Type B pancreatic cell (in vitro differentiated cells): ENCODE data around the gene PIM3. TPM values are rescaled to one million over a fixed set of nuclear protein-coding genes. Genes with fewer than 3 reads are reported as not detected.
A peak's percentile ranks its signal among the peaks of the same experiment; 100 is the strongest.

ENCODE experiments used
- DNase-seq: peaks from one replicate; pipeline ENCODE4 v3.0.0; 2021; ENCODE audit warnings: mixed read lengths; ENCODE audit not compliant: unreplicated experiment; ENCODE audit errors: extremely low spot score
- H3K27ac Mint-ChIP-seq: 2 replicates; pipeline ENCODE4 v1.8.0; 2021; ENCODE audit warnings: mild to moderate bottlenecking, mixed read lengths
- H3K27me3 Mint-ChIP-seq: 2 replicates; pipeline ENCODE4 v1.8.0; 2021; ENCODE audit warnings: mixed read lengths
- H3K36me3 Mint-ChIP-seq: 2 replicates; pipeline ENCODE4 v1.8.0; 2021; ENCODE audit warnings: mixed read lengths
- H3K4me1 Mint-ChIP-seq: one replicate; pipeline ENCODE4 v1.8.0; 2021; ENCODE audit warnings: mixed read lengths; ENCODE audit not compliant: unreplicated experiment
- H3K4me3 Mint-ChIP-seq: 2 replicates; pipeline ENCODE4 v1.8.0; 2021; ENCODE audit warnings: mild to moderate bottlenecking, mixed read lengths
- H3K9me3 Mint-ChIP-seq: 2 replicates; pipeline ENCODE4 v1.8.0; 2021; ENCODE audit warnings: mixed read lengths
- total RNA-seq: library from RNA; stranded (reverse); gene quantifications from 2 replicates; pipeline ENCODE4 v1.2.1, GENCODE V29; 2021; ENCODE audit warnings: low replicate concordance
- TF ChIP-seq, protein P1 (sequence below): fragments of 200-600 bp; sonication (generic); conservative IDR thresholded peaks from 2 replicates; pipeline ENCODE4 v1.5.0; 2021; ENCODE audit warnings: antibody characterized with exemption, mild to moderate bottlenecking

PIM3 gene
- total RNA-seq, 1 donor from 2014 or later: 36.7 TPM

GRCh38 chr22:49954991-49955580, 5.5 kb upstream of the PIM3 start:
- DNase-seq: no peak
- Mint-ChIP-seq H3K36me3 (no peaks in the 10 kb centered on the region), H3K9me3 (no peaks in the 10 kb centered on the region), H3K27me3 (no peaks in the 10 kb centered on the region), H3K27ac (peak overlapping the region; percentile 16), H3K4me1 (peaks cover 6% of the 10 kb centered on the region), H3K4me3 (no peak overlapping the region)
- TF ChIP-seq, protein P1, sequence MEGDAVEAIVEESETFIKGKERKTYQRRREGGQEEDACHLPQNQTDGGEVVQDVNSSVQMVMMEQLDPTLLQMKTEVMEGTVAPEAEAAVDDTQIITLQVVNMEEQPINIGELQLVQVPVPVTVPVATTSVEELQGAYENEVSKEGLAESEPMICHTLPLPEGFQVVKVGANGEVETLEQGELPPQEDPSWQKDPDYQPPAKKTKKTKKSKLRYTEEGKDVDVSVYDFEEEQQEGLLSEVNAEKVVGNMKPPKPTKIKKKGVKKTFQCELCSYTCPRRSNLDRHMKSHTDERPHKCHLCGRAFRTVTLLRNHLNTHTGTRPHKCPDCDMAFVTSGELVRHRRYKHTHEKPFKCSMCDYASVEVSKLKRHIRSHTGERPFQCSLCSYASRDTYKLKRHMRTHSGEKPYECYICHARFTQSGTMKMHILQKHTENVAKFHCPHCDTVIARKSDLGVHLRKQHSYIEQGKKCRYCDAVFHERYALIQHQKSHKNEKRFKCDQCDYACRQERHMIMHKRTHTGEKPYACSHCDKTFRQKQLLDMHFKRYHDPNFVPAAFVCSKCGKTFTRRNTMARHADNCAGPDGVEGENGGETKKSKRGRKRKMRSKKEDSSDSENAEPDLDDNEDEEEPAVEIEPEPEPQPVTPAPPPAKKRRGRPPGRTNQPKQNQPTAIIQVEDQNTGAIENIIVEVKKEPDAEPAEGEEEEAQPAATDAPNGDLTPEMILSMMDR: no peak

DNA sequence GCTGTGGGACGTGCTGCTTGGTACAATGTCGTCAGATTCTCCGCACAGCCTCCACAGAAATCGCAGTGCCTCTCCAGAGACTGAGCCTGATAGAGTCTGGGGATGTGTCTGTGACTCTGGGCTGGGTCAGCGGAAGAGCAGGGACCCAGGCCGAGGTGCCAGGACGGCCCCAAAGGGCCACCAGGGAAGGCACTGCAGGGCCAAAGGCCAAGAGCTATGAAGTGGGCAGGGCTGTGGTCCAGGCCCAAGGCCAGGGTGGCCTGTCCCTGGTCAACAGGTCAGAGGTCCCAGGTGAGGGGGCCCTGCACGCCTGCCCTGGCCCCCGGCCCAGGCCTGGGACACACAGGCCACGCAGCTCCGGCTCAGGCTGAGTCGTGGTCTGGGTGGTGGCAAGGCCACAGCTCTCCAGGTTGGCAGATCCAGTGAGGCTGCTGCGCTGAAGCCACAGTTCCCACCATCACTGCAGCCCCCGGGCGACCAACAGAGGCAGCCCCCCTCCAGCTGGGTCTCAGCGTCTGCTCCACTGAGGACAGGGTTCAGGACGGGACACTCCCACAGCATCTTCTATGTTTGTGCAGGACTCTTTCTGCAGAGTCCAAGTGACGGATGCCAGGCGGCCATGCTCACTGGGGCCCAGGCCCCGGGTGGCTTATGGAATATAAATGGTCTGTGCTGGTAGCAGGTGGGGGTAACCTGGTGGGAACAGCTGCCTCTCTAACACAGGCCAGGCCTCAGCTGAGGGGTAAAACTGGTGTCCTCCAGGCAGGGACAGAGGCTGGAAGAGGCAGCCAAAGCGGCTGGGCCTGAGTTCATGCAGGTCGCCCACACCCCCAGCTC, 4.8 kb upstream of the PIM3 start:
- no peaks in the 10 kb centered on the region for H3K36me3 Mint-ChIP-seq
- no peak for DNase-seq
- TF ChIP-seq, protein P1: no peak
- no peaks in the 10 kb centered on the region for H3K27me3 Mint-ChIP-seq
- H3K4me3 Mint-ChIP-seq: no peak overlapping the region
- no peaks in the 10 kb centered on the region for H3K9me3 Mint-ChIP-seq
- peak overlapping the region; percentile 16 for H3K27ac Mint-ChIP-seq
- H3K4me1 Mint-ChIP-seq: peaks cover 6% of the 10 kb centered on the region

GRCh38 chr22:49956418-49956770, 4.2 kb upstream of the PIM3 start:
- TF ChIP-seq, protein P1: no peak
- H3K27ac Mint-ChIP-seq: no peak overlapping the region
- no peak overlapping the region for H3K4me3 Mint-ChIP-seq
- no peaks in the 10 kb centered on the region for H3K36me3 Mint-ChIP-seq
- no peaks in the 10 kb centered on the region for H3K27me3 Mint-ChIP-seq
- no peak for DNase-seq
- H3K4me1 Mint-ChIP-seq: peaks cover 6% of the 10 kb centered on the region
- H3K9me3 Mint-ChIP-seq: no peaks in the 10 kb centered on the region

- no peaks in the 10 kb centered on the region for H3K36me3 Mint-ChIP-seq
- TF ChIP-seq, protein P1: no peak
- H3K4me3 Mint-ChIP-seq: no peak overlapping the region
- H3K27ac Mint-ChIP-seq: peak overlapping the region; percentile 80
- H3K4me1 Mint-ChIP-seq: peaks cover 4% of the 10 kb centered on the region
- H3K27me3 Mint-ChIP-seq: no peaks in the 10 kb centered on the region
- no peaks in the 10 kb centered on the region for H3K9me3 Mint-ChIP-seq
- DNase-seq: no peak
Measured at GRCh38 chr22:49956914-49957825, 3.4 kb upstream of the PIM3 start.

- Mint-ChIP-seq H3K4me3 (peak overlapping the region; percentile 42), H3K27me3 (no peaks in the 10 kb centered on the region), H3K27ac (peak overlapping the region; percentile 44), H3K4me1 (no peaks in the 10 kb centered on the region), H3K9me3 (no peaks in the 10 kb centered on the region), H3K36me3 (no peaks in the 10 kb centered on the region)
- DNase-seq: no peak
- TF ChIP-seq, protein P1: no peak
Measured at GRCh38 chr22:49957826-49958365, 2.7 kb upstream of the PIM3 start.
